Stimulated activated CD4-positive, alpha-beta T cell treated with anti-CD3 and anti-CD28 coated beads, Interleukin-4, amount 100 ng/mL, for 48 hours (primary cell): Measurements from ENCODE around the gene ARFGEF3.

Experiments used
- DNase-seq, 2 donors: peaks; one replicate each; pipeline ENCODE4 v3.0.0-alpha.2; 2020; ENCODE audit warnings: low read depth in 2 of 2

The ARFGEF3 gene

DNA sequence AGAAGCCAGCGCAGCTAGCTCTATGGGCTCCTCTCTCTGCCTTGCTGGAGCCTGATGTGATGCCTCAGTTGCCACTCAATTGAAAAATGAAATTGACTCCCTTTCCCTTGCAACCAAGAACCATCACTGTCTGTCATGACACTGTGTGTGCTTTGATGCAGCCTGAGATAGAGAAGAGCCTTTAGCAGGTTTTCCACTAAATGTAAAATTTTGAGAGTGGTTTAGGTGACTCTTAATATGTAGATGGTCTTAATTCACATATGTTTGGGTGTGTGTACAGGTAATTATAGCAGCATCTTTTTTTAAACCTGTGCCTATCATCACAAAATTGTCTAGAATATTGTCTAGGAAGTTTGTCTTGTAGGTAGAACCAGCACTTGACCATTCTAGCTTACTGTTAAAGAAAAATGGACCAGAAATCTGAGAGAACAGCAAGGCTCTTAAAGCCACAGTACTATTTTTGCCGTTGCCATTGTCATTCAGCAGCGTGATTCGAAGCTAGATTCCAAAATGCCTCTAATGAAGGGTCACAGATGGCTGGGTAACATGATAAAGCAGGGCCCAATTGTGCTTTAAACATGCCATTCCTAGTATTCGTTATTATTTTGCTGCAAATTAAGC is 1.3 kb downstream of the ARFGEF3 start:
- DNase-seq: no peak

GRCh38 chr6:138175596-138175995 is 13.9 kb downstream of the ARFGEF3 start:
- DNase-seq: no peak

- no peak for DNase-seq
Measured at GRCh38 chr6:138176652-138177232, 15.0 kb downstream of the ARFGEF3 start.

DNA sequence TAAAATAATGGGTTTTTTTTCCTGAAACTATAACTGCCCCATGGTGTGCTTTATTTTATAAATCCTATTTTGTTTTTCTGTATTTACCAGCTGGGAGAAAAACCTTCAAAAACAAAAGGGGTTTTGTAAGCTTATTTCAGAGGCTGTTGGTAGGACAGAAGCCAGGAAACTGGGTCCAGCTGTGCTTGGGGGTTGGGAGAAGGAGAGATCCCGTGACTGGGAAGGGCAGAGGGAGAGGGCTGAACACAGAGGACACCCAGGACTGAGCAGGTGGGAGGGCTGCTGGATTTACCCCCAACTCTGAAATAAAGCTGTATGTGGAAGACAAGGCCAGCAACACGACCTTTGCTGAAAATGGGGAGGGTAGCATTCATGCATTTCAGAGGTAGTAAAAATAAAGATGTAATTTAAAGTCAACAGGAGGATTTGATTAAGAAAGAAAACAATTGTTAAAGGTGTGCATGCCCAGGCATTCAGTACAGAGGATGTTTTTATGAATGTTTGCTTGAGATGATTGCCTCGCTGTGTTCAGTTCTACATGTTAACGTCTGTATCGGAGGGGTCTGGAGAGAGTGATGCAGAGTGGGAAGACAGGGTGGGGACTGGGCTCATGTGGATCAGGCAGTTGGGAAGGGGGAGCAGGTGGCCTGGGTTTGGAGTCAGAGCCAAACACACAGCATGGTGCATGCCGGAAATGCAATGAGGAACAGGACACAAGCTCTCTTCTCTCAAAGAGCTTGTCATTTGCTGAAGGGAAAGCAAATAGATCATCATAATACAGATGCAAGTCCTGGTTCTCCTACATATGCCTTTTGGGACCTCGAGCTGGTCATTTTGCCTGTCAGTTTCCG is 21.4 kb downstream of the ARFGEF3 start:
- no peak for DNase-seq

DNA sequence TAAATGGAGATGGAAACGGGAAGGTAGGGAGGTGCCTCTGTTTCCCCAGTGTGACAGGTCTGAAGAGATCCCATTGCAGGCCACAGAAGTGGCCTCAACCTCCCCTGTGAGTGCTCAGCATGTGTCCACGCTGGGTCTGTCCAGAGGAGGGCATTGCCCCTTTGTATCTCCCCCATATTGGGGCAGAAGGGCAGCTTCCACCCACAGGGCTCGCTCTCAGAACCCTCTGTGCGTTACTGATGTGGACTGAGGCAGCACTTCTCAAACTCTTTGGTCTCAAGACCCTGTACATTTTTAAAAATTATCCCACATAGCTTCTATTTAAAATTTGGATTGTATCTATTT is 22.0 kb downstream of the ARFGEF3 start:
- DNase-seq: no peak

GRCh38 chr6:138184230-138184629 is 22.5 kb downstream of the ARFGEF3 start:
- DNase-seq: no peak

- no peak for DNase-seq
Measured at GRCh38 chr6:138187156-138187555, 25.4 kb downstream of the ARFGEF3 start.

GRCh38 chr6:138188278-138188941 is 26.7 kb downstream of the ARFGEF3 start:
- no peak for DNase-seq

DNA sequence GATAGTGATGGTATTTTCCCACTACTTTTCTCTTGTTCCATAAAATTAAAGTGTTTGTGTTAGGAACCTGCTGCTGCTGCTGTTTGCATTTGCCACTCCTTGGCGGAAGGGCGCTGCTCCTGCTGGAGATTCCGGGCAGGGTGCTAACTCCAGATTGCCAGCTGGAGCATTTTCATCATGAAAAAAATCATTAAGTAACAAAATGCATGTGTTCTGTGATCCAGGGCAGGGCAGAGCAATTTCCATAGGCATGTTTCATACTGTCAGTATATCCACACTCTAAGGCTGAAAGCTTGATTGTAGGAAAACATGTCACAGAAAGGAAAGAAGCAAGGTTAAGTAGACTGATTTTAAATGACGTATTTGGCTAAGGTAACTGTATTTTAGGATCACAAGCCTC is 32.5 kb downstream of the ARFGEF3 start:
- no peak for DNase-seq

DNA sequence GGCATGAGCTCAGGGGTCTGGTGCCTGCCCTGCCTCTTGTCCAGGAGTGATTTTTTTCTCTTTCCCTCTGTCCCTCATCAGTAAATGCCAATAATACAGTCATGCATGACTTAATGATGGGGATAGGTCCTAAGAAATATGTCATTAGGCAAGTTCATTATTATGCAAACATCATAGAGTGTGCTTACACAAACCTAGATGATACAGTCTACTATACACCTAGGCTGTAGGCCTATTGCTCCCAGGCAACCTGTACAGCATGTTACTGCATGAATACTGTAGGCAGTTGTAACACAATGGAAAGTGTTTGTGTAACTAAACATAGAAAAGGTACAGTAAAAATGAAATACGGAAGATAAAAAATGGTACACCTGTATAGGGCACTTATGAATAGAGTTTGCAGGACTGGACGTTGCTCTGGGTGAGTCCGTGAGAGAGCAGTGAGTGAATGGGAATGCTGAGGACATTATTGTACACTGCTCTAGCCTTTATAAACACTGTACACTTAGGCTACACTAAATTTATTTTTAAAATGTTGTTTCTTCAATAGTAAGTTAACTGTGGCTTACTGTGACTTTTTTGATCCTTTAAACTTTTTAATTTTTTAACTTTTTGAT is 34.5 kb downstream of the ARFGEF3 start:
- DNase-seq: no peak

DNA sequence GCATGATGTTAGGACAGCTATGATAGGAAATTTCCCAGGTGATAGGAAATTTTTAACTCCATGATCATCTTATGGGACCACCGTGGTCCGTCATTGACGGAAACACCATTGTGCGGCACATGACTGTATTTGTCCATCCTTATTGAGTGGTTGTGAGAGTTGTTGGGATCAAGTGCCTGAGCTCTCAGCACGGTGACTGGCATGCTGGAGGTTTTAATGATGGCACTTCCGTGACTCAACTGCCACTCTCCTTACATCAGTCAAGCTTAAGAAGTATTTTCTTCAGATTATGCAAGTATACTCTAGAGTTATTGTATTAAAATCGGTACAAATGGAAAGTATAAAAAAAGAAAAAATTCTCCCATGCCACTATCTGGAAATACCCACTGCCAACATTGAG is 35.8 kb downstream of the ARFGEF3 start:
- no peak for DNase-seq

- DNase-seq: no peak
Measured at GRCh38 chr6:138198430-138199091, 36.8 kb downstream of the ARFGEF3 start.

- no peak for DNase-seq
Measured at GRCh38 chr6:138201836-138202235, 40.1 kb downstream of the ARFGEF3 start.

DNA sequence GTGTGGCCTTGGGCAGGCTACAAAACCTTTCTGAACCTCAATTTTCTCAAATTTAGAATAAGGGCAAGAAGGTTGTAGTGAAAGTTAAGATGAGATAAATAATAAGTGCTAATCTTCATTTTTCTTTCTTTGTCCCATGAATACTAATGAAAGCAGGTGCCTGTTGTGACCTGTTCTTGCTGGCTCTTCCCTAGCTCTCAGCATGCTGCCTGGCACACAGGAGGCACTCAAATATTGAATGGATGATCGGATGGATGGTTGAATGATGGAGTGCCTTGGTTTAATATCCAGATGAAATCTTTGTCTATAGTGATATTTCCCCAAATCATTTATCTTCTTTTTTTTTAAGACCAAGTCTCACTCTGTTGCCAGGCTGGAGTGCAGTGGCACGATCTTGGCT is 41.6 kb downstream of the ARFGEF3 start:
- DNase-seq: no peak

DNA sequence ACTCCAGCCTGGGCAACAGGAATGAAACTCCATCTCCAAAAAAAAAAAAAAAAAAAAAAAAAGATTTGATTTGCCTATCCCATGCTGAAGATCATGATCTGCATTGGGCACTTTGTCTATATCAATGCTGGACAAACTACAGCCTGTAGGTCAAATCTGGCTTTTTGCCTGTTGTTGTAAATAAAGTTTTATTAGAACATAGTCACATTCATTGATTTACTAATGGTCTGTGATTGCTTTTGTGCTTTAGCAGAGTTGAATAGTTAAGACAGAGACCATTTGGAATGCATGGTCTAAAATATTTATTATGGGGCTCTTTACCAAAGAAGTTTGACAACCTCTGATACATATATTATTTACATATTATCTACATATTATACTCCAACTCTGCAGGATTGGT is 42.6 kb downstream of the ARFGEF3 start:
- DNase-seq: no peak

DNA sequence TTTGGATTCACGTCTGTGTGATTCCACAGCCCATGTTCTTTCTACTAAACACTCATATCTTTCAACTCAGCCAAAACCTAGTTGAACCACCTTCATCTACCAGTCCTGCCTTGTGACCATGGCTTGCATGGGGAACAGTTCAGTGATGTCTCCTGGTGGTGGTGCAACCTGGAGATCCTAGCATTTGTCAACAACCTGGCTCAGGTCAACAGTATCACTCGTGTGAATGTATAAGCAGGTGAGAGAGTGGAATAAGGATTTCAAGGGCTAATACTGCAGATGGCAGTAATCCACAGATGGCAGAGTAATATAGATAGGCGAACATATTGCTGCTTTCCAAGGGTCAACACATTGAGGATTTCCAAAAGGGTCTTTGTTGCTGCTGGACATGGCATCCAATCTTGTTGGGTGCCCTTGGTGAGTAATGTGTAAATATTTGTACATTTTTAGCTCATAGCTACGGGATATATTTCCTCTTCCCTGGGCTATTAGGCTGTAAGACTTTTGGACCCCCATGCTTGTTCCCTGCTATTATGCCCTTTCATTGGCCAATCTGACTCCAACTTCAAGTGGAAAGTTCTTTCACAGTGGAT is 43.1 kb downstream of the ARFGEF3 start:
- DNase-seq: no peak

DNA sequence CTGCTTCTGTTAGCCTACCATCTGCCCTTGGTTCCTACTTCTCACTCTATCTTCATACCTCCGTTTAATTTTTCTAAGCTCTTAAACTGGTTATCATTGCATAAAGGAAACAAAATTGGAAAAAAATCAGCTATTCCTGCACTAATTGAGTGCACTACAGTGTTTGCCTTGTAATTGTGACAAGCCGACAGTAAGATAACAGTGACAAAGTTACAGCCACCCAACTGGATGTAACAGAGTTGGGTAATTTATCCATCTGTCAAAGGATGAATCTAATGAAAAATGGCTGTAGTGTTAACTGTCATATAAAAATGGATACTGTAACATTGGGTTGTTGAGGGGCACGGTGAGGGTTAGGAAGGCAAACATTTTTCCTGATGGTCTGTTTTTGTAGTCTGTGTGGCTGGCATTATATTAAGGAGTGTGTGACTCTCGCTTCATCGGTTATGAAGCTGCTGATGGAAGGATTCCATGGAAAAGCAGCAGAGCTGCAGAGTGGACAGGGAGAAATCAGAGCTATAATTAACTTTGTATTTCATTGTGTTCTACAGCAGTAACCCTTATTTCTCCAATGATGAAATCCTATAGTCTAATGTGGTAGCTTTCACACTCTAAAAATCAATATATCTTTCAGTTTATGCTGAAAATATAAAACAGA is 43.8 kb downstream of the ARFGEF3 start:
- DNase-seq: no peak

DNA sequence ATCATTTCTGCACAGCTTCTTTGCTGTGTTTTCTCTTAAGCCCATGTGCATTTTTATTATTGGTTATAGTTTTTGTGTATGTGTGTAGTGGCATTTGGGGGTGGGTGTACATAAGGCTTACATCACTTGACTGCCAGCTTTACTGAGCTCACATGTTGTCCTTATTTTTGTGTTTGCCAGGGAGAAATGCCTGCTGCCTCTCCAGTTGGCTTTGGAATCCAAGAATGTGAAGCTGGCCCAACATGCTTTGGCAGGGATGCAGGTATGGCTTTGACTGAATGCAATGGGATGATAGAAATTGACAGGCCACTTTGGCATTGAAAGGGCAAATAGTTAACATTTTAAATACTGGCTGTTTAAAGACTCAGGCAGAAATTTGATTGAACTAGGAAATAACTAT is 45.1 kb downstream of the ARFGEF3 start:
- no peak for DNase-seq

- DNase-seq: no peak
Measured at GRCh38 chr6:138211048-138211581, 49.4 kb downstream of the ARFGEF3 start.

DNA sequence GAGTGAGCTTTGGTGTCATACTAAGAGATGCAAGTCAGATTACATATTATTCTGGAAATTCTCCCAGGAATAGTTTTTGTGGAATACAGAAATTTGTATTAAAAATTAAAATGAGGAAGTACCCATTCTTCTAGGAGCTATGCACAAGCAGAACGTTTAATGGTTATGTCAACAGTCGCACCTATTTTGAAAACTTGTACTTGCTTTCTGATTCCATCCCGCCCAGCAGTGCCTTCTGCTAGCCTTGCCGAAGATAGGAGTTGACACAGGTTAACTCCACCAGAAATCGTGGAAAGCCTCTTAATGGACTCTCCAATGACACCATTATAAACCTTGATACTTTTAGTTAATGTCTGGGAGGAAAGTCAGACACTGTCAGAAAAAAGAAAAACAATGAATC is 49.9 kb downstream of the ARFGEF3 start:
- DNase-seq: no peak
